ENCODE results near the gene EHBP1L1.

- TF ChIP-seq CTCF (IDR thresholded peaks at IDR 0.05; ENCODE audit: poor library complexity, severe bottlenecking) = no peak
- TF ChIP-seq EP300 (conservative IDR thresholded peaks at IDR 0.05; ENCODE audit: poor library complexity, severe bottlenecking) = no peak
- TF ChIP-seq TAF1 (IDR thresholded peaks at IDR 0.05; ENCODE audit: low read depth) = no peak
- TF ChIP-seq EZH2 (IDR thresholded peaks at IDR 0.05; ENCODE audit: borderline replicate concordance, insufficient read depth, low read length, poor library complexity, severe bottlenecking) = no peak
- no peak for TF ChIP-seq RAD21 (conservative IDR thresholded peaks at IDR 0.05)
- no peak for TF ChIP-seq POLR2AphosphoS5 (IDR thresholded peaks at IDR 0.05)
Observed at GRCh38 chr11:65592858-65593517, 17.1 kb downstream of the EHBP1L1 start.

All from neural cell (in vitro differentiated cells).